CD14-positive monocyte (primary cell): ENCODE data around the gene CDH4. TPM values are rescaled to one million over a fixed set of nuclear protein-coding genes. Genes with fewer than 3 reads are reported as not detected.

ENCODE experiments used
- DNase-seq, 3 donors: peaks; one replicate each; pipeline ENCODE4 v3.0.0-alpha.2; 2011 to 2022
- H2AFZ ChIP-seq: 2 replicates; pipeline ENCODE4 v1.6.0; 2012; ENCODE audit warnings: mild to moderate bottlenecking, low read depth, low read length, inconsistent platforms; ENCODE audit not compliant: insufficient read depth, poor library complexity, severe bottlenecking
- H3K27ac ChIP-seq, 2 donors: 1 replicate in 1 of 2; 2 replicates in 1 of 2; pipeline ENCODE4 v1.5.1; 2012 to 2013; ENCODE audit warnings: low read length in 2 of 2, control low read depth in 1 of 2, inconsistent platforms in 1 of 2, low read depth in 1 of 2, mild to moderate bottlenecking in 1 of 2
- H3K27me3 ChIP-seq, 2 donors: one replicate each; pipeline versions ENCODE4 v1.6.0 to v1.6.1; 2011 to 2013; ENCODE audit warnings: low read length in 2 of 2; ENCODE audit not compliant: control insufficient read depth in 2 of 2, insufficient read depth in 2 of 2
- H3K36me3 ChIP-seq, 2 donors: replicated peaks in 1 of 2; 1 replicate in 1 of 2; 2 replicates in 1 of 2; pipeline versions ENCODE4 v1.5.1 to v1.6.1; 2012 to 2013; ENCODE audit warnings: low read length in 2 of 2, control low read depth in 1 of 2, inconsistent platforms in 1 of 2, mild to moderate bottlenecking in 1 of 2; ENCODE audit not compliant: insufficient read depth in 2 of 2, control insufficient read depth in 1 of 2
- H3K4me1 ChIP-seq, 2 donors: 1 replicate in 1 of 2; 2 replicates in 1 of 2; pipeline versions ENCODE4 v1.5.1 to v1.6.1; 2012 to 2013; ENCODE audit warnings: low read length in 2 of 2, control low read depth in 1 of 2, inconsistent platforms in 1 of 2, mild to moderate bottlenecking in 1 of 2, moderate library complexity in 1 of 2; ENCODE audit not compliant: insufficient read depth in 2 of 2, control insufficient read depth in 1 of 2
- H3K4me2 ChIP-seq: replicated peaks from 2 replicates; pipeline ENCODE3; 2012; ENCODE audit warnings: low read length, moderate library complexity, mild to moderate bottlenecking; ENCODE audit not compliant: poor library complexity, severe bottlenecking; ENCODE audit errors: extremely low read depth
- H3K4me3 ChIP-seq, 3 experiments: fragments of 200-600 bp in 1 of 3; sonication (generic) in 1 of 3; replicated peaks in 1 of 3; 1 replicate in 2 of 3; 2 replicates in 1 of 3; pipeline ENCODE4 v1.5.1; 2011 to 2013; ENCODE audit warnings: low read length in 3 of 3, mild to moderate bottlenecking in 3 of 3, control low read depth in 2 of 3, low read depth in 2 of 3, inconsistent platforms in 1 of 3, moderate library complexity in 1 of 3
- H3K79me2 ChIP-seq: 2 replicates; pipeline ENCODE4 v1.6.0; 2012; ENCODE audit warnings: mild to moderate bottlenecking, control low read depth, inconsistent platforms, low read length, moderate library complexity; ENCODE audit not compliant: insufficient read depth
- H3K9ac ChIP-seq: 2 replicates; pipeline ENCODE4 v1.6.0; 2017; ENCODE audit warnings: low read length, mild to moderate bottlenecking; ENCODE audit not compliant: insufficient read depth, poor library complexity, severe bottlenecking
- H3K9me3 ChIP-seq, 2 donors: replicated peaks in 1 of 2; 1 replicate in 1 of 2; 2 replicates in 1 of 2; pipeline versions ENCODE4 v1.5.1 to v1.6.1; 2012 to 2013; ENCODE audit warnings: low read length in 2 of 2, control low read depth in 1 of 2; ENCODE audit not compliant: control insufficient read depth in 1 of 2, insufficient read depth in 1 of 2
- H4K20me1 ChIP-seq: 2 replicates; pipeline ENCODE4 v1.6.0; 2012; ENCODE audit warnings: mild to moderate bottlenecking, low read length, control low read depth, moderate library complexity; ENCODE audit not compliant: insufficient read depth
- H3K27ac Mint-ChIP-seq, 7 donors: one replicate each; pipeline ENCODE4 v1.8.0; 2020; ENCODE audit warnings: mild to moderate bottlenecking in 7 of 7, mixed read lengths in 7 of 7, moderate library complexity in 6 of 7, inconsistent platforms in 2 of 7
- H3K27me3 Mint-ChIP-seq, 3 donors: one replicate each; pipeline ENCODE4 v1.8.0; 2021 to 2022; ENCODE audit warnings: low read depth in 3 of 3, mild to moderate bottlenecking in 3 of 3, mixed read lengths in 3 of 3, moderate library complexity in 3 of 3, inconsistent platforms in 1 of 3
- H3K36me3 Mint-ChIP-seq, 2 donors: one replicate each; pipeline ENCODE4 v1.8.0; 2020; ENCODE audit warnings: mixed read lengths in 2 of 2, inconsistent platforms in 1 of 2, mild to moderate bottlenecking in 1 of 2
- H3K4me1 Mint-ChIP-seq: one replicate; pipeline ENCODE4 v1.8.0; 2020; ENCODE audit warnings: mild to moderate bottlenecking, mixed read lengths
- H3K4me3 Mint-ChIP-seq, 2 donors: one replicate each; pipeline ENCODE4 v1.8.0; 2020; ENCODE audit warnings: mild to moderate bottlenecking in 2 of 2, mixed read lengths in 2 of 2, moderate library complexity in 1 of 2
- H3K9me3 Mint-ChIP-seq, 7 donors: one replicate each; pipeline ENCODE4 v1.8.0; 2020 to 2022; ENCODE audit warnings: mixed read lengths in 7 of 7, mild to moderate bottlenecking in 6 of 7, moderate library complexity in 6 of 7, inconsistent platforms in 2 of 7
- WGBS: methylation state at CpG from one replicate; pipeline ENCODE4 v1.1.5; 2013; ENCODE audit warnings: missing lambda C conversion rate; ENCODE audit not compliant: insufficient coverage; 5-methylcytosine and 5-hydroxymethylcytosine counted together
- intact Hi-C, 2 donors: fragments of 100-400 bp; cut with micrococcal nuclease; formaldehyde crosslinking; loops; one replicate each; pipeline versions ENCODE4 v1.15.0 to v1.15.1; 2023
- polyA plus RNA-seq, 3 donors: library from polyadenylated mRNA; depleted of rRNA in 1 of 3; unstranded in 2 of 3; stranded (reverse) in 1 of 3; fragments of 300-500 nt in 2 of 3; fragments of >200 nt in 1 of 3; fragmentation: Illumina TruSeq in 2 of 3; gene quantifications; 1 replicate in 2 of 3; 2 replicates in 1 of 3; pipeline ENCODE4 v1.2.3, GENCODE V29; 2012 to 2021
- TF ChIP-seq, protein P1 (sequence below): fragments of 200-600 bp; IDR thresholded peaks from one replicate; pipeline ENCODE4 v1.8.0; 2022; ENCODE audit warnings: antibody characterized with exemption, mild to moderate bottlenecking

Gene CDH4
- polyA plus RNA-seq, 3 donors: not detected

DNA sequence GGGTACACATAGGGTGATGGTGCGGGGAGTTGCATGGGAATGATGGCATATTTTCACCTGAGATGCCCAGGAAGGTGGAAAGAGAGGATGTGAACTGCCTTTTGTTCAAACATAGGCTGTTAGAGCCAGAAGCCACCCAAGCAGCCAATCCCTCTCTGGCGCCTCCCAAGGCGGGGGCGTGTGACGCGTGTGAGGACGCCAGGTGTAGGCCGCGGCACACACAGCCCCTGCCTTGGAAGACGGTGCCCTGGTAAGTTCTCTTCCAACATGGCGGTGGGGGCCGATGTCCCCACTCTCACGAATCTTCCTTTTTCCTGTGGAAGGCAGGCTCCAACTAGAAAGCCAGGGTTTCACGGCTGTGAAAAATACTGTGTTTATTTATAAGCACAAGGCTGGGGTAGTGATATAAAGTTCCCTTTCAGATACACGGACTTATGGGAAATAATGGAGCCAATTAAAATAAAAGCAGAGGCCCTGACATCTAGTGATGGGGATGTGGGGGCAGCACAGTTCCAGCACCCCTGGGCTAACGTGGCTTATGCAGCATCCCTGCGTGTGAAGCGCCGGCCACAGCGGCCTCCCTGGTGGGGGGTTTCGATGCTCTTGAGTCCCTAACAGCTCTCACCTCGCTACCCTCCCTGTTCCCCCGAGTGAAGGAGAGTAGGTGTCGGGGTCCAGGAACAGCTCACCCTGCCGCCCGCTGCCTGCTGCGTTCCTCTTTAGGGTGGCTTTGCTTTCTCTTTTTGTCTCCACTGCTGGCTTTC, 28.3 kb downstream of the CDH4 start:
- Histone ChIP-seq H3K4me2 (no peak overlapping the region), H3K4me1 (no peaks in the 10 kb centered on the region), H3K27me3 (no peaks in the 10 kb centered on the region), H3K9ac (no peak overlapping the region), H4K20me1 (no peaks in the 10 kb centered on the region), H3K9me3 (peaks cover 37 to 79% of the 10 kb centered on the region in 2 donors), H3K4me3 (no peak overlapping the region), H3K79me2 (no peaks in the 10 kb centered on the region), H3K27ac (no peak overlapping the region), H3K36me3 (no peaks in the 10 kb centered on the region), H2AFZ (no peak overlapping the region)
- 97% methylated on average over 18 of the region's 27 CpGs for WGBS
- Mint-ChIP-seq H3K4me1 (no peaks in the 10 kb centered on the region), H3K27me3 (no peaks in the 10 kb centered on the region), H3K36me3 (no peaks in the 10 kb centered on the region), H3K9me3 (peaks cover 8 to 59% (median 40%) of the 10 kb centered on the region in 7 donors), H3K4me3 (no peak overlapping the region), H3K27ac (no peak overlapping the region)
- intact Hi-C loops: no loop called here
- TF ChIP-seq, protein P1, sequence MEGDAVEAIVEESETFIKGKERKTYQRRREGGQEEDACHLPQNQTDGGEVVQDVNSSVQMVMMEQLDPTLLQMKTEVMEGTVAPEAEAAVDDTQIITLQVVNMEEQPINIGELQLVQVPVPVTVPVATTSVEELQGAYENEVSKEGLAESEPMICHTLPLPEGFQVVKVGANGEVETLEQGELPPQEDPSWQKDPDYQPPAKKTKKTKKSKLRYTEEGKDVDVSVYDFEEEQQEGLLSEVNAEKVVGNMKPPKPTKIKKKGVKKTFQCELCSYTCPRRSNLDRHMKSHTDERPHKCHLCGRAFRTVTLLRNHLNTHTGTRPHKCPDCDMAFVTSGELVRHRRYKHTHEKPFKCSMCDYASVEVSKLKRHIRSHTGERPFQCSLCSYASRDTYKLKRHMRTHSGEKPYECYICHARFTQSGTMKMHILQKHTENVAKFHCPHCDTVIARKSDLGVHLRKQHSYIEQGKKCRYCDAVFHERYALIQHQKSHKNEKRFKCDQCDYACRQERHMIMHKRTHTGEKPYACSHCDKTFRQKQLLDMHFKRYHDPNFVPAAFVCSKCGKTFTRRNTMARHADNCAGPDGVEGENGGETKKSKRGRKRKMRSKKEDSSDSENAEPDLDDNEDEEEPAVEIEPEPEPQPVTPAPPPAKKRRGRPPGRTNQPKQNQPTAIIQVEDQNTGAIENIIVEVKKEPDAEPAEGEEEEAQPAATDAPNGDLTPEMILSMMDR: no peak
- no peak for DNase-seq

DNA sequence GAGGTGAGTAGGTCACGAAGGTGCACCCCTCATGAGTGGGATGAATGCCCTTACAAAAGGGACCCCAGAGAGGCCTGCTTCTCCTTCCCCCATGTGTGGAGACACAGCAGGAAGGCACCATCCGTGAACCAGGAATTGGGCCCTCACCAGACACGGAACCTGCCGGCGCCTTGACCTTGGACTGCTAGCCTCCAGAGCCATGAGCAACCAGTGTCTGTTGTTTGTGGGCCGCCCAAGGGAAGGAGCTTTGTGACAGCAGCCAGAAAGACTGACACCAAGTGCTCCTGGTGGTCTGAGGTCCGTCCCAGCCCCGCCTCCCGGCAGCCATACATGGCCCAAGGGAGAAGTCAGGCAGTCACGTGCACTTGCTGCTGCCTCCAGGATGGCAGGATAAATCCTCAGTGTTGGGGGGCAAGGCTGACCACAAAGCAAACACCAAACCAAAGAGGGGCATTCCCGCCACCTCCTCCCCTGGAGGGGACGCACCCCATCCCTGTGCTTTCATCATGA, 29.3 kb downstream of the CDH4 start:
- Histone ChIP-seq H3K4me2 (no peak overlapping the region), H3K4me3 (no peak overlapping the region), H3K9ac (no peak overlapping the region), H3K79me2 (no peaks in the 10 kb centered on the region), H3K27ac (no peak overlapping the region), H3K27me3 (no peaks in the 10 kb centered on the region), H3K4me1 (no peaks in the 10 kb centered on the region), H4K20me1 (no peaks in the 10 kb centered on the region), H3K9me3 (peaks cover 37 to 85% of the 10 kb centered on the region in 2 donors), H2AFZ (no peak overlapping the region), H3K36me3 (no peaks in the 10 kb centered on the region)
- Mint-ChIP-seq H3K36me3 (no peaks in the 10 kb centered on the region), H3K4me1 (no peaks in the 10 kb centered on the region), H3K27ac (no peak overlapping the region), H3K9me3 (peaks cover 8 to 61% (median 39%) of the 10 kb centered on the region in 7 donors), H3K4me3 (no peak overlapping the region), H3K27me3 (peaks cover 0 to 2% (median 0%) of the 10 kb centered on the region in 3 donors)
- intact Hi-C loops: no loop called here
- WGBS: 81% methylated on average over 11 of the region's 12 CpGs
- TF ChIP-seq, protein P1: no peak
- no peak for DNase-seq
